ENCODE data around the gene AFG1L. TPM values are rescaled to one million over a fixed set of nuclear protein-coding genes. Genes with fewer than 3 reads are reported as not detected.

Gene AFG1L
- total and polyA plus RNA-seq, 2 experiments from 2014 or later = 4.1 to 8.7 TPM

DNA sequence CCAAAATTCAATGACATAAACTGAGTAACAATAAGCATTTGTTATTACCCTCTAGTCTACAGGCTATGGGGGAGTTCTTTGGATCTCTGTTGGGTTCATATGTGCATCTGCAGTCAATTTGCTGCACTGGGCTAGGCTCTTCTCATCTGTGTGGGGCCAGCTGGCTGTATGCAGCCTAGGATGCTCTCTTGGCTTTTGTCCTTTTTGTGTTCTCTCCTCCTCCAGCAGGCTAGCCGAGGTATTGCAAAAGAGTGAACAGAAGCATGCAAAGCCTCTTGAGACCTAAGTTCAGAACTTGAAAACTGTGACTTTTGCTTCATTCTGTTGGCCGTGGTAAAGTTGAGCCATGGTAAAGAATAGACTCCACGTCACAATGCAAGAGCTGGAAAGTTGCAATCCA lies 203.0 kb downstream of the AFG1L start:
- no peaks in the 10 kb centered on the region for H3K9me2 ChIP-seq (ENCODE audit: insufficient read depth)
- H2AFZ ChIP-seq = no peak overlapping the region
- TF ChIP-seq EZH2 (IDR thresholded peaks at IDR 0.05; ENCODE audit: low read depth, unreplicated experiment) = no peak
- TF ChIP-seq, protein P1, sequence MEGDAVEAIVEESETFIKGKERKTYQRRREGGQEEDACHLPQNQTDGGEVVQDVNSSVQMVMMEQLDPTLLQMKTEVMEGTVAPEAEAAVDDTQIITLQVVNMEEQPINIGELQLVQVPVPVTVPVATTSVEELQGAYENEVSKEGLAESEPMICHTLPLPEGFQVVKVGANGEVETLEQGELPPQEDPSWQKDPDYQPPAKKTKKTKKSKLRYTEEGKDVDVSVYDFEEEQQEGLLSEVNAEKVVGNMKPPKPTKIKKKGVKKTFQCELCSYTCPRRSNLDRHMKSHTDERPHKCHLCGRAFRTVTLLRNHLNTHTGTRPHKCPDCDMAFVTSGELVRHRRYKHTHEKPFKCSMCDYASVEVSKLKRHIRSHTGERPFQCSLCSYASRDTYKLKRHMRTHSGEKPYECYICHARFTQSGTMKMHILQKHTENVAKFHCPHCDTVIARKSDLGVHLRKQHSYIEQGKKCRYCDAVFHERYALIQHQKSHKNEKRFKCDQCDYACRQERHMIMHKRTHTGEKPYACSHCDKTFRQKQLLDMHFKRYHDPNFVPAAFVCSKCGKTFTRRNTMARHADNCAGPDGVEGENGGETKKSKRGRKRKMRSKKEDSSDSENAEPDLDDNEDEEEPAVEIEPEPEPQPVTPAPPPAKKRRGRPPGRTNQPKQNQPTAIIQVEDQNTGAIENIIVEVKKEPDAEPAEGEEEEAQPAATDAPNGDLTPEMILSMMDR (conservative IDR thresholded peaks at IDR 0.05; ENCODE audit: low read depth in 2 of 2) = peak; percentile 60 to 62
- H4K20me1 ChIP-seq (replicated peaks; ENCODE audit: insufficient read depth) = no peaks in the 10 kb centered on the region
- peaks cover 2% of the 10 kb centered on the region; the same call in 1 of the 3 replicates for H3K4me1 Mint-ChIP-seq
- no peaks in the 10 kb centered on the region; the same call in 2 of the 3 replicates for H3K36me3 Mint-ChIP-seq (ENCODE audit: low read depth)
- H3K4me1 ChIP-seq (ENCODE audit: insufficient read depth) = no peaks in the 10 kb centered on the region
- no peaks in the 10 kb centered on the region for H3K79me2 ChIP-seq (replicated peaks; ENCODE audit: insufficient read depth)
- no peak overlapping the region for H3K27ac Mint-ChIP-seq
- no peak overlapping the region for H3K4me2 ChIP-seq
- H3K27ac ChIP-seq (ENCODE audit: low read depth) = no peak overlapping the region
- H3F3A ChIP-seq (replicated peaks; ENCODE audit: low read depth) = no peaks in the 10 kb centered on the region
- H3K4me3 Mint-ChIP-seq = no peak overlapping the region
- peaks cover 3% of the 10 kb centered on the region for H3K27me3 Mint-ChIP-seq (ENCODE audit: insufficient read depth, low read depth, poor library complexity)
- no peaks in the 10 kb centered on the region; the same call in 2 of the 3 replicates for H3K9me3 Mint-ChIP-seq
- no peaks in the 10 kb centered on the region for H3K36me3 ChIP-seq (ENCODE audit: insufficient read depth)
- DNase-seq (ENCODE audit: low spot score) (peak; percentile 86), ATAC-seq (peak; percentile 97)
- no peaks in the 10 kb centered on the region for H3K27me3 ChIP-seq (ENCODE audit: insufficient read depth)
- no peak overlapping the region for H3K4me3 ChIP-seq

DNA sequence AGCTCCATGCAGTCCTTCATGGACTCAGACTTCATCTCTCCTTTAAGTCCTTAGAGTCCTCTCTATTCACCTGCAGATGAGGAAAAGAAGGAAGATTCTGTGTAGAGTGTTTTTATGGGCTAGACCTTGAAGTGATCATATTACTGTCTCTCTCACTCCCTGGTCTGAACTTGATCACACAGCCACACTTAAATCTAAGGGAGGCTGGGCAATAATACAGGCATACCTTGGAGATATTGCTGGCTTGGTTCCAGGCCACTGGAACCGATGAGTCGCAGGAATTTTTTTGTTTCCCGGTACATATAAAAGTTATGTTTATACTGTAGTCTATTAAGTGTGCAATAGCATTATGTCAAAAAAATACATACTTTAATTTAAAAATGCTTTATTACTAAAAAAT lies 206.7 kb downstream of the AFG1L start:
- H3K27me3 ChIP-seq (ENCODE audit: insufficient read depth) = no peaks in the 10 kb centered on the region
- peaks cover 3% of the 10 kb centered on the region for H3K27me3 Mint-ChIP-seq (ENCODE audit: insufficient read depth, low read depth, poor library complexity)
- no peak for TF ChIP-seq CREB1 (CRISPR knock-in tag; IDR thresholded peaks at IDR 0.05; ENCODE audit: low read depth)
- no peak for TF ChIP-seq EZH2phosphoT487 (IDR thresholded peaks at IDR 0.05; ENCODE audit: unreplicated experiment)
- no peak for TF ChIP-seq ZNF331 (CRISPR knock-in tag; IDR thresholded peaks at IDR 0.05; ENCODE audit: low read depth)
- TF ChIP-seq EZH2 (IDR thresholded peaks at IDR 0.05; ENCODE audit: low read depth, unreplicated experiment) = no peak
- TF ChIP-seq, protein P2, sequence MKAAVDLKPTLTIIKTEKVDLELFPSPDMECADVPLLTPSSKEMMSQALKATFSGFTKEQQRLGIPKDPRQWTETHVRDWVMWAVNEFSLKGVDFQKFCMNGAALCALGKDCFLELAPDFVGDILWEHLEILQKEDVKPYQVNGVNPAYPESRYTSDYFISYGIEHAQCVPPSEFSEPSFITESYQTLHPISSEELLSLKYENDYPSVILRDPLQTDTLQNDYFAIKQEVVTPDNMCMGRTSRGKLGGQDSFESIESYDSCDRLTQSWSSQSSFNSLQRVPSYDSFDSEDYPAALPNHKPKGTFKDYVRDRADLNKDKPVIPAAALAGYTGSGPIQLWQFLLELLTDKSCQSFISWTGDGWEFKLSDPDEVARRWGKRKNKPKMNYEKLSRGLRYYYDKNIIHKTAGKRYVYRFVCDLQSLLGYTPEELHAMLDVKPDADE (IDR thresholded peaks at IDR 0.05) = no peak
- no peak for TF ChIP-seq STAT1 (IDR thresholded peaks at IDR 0.05; ENCODE audit: unreplicated experiment)
- TF ChIP-seq, protein P3, sequence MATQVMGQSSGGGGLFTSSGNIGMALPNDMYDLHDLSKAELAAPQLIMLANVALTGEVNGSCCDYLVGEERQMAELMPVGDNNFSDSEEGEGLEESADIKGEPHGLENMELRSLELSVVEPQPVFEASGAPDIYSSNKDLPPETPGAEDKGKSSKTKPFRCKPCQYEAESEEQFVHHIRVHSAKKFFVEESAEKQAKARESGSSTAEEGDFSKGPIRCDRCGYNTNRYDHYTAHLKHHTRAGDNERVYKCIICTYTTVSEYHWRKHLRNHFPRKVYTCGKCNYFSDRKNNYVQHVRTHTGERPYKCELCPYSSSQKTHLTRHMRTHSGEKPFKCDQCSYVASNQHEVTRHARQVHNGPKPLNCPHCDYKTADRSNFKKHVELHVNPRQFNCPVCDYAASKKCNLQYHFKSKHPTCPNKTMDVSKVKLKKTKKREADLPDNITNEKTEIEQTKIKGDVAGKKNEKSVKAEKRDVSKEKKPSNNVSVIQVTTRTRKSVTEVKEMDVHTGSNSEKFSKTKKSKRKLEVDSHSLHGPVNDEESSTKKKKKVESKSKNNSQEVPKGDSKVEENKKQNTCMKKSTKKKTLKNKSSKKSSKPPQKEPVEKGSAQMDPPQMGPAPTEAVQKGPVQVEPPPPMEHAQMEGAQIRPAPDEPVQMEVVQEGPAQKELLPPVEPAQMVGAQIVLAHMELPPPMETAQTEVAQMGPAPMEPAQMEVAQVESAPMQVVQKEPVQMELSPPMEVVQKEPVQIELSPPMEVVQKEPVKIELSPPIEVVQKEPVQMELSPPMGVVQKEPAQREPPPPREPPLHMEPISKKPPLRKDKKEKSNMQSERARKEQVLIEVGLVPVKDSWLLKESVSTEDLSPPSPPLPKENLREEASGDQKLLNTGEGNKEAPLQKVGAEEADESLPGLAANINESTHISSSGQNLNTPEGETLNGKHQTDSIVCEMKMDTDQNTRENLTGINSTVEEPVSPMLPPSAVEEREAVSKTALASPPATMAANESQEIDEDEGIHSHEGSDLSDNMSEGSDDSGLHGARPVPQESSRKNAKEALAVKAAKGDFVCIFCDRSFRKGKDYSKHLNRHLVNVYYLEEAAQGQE (IDR thresholded peaks at IDR 0.05; ENCODE audit: unreplicated experiment) = no peak
- TF ChIP-seq NANOG (IDR thresholded peaks at IDR 0.05; ENCODE audit: borderline replicate concordance) = no peak
- TF ChIP-seq, protein P1 (conservative IDR thresholded peaks at IDR 0.05; ENCODE audit: low read depth in 2 of 2) = no peak

More for the DNA sequence above, 206.7 kb downstream of the AFG1L start:
- no peaks in the 10 kb centered on the region; the same call in 2 of the 3 replicates for H3K9me3 Mint-ChIP-seq
- H2AFZ ChIP-seq = no peak overlapping the region
- no peak overlapping the region for H3K27ac Mint-ChIP-seq
- H3K4me3 Mint-ChIP-seq = no peak overlapping the region
- no peak overlapping the region for H3K27ac ChIP-seq (ENCODE audit: low read depth)
- ATAC-seq (no peak), DNase-seq (ENCODE audit: low spot score) (no peak)
- no peak overlapping the region for H3K4me3 ChIP-seq
- no peaks in the 10 kb centered on the region for H4K20me1 ChIP-seq (replicated peaks; ENCODE audit: insufficient read depth)
- H3K36me3 ChIP-seq (ENCODE audit: insufficient read depth) = no peaks in the 10 kb centered on the region
- H3K4me1 Mint-ChIP-seq = peaks cover 2% of the 10 kb centered on the region; the same call in 1 of the 3 replicates
- H3K79me2 ChIP-seq (replicated peaks; ENCODE audit: insufficient read depth) = no peaks in the 10 kb centered on the region
- no peaks in the 10 kb centered on the region for H3F3A ChIP-seq (replicated peaks; ENCODE audit: low read depth)
- no peak overlapping the region for H3K4me2 ChIP-seq
- no peaks in the 10 kb centered on the region; the same call in 2 of the 3 replicates for H3K36me3 Mint-ChIP-seq (ENCODE audit: low read depth)
- H3K9me2 ChIP-seq (ENCODE audit: insufficient read depth) = no peaks in the 10 kb centered on the region
- H3K4me1 ChIP-seq (ENCODE audit: insufficient read depth) = no peaks in the 10 kb centered on the region

Data from GM23338 (cell line).